Tibial nerve (tissue), 4 donors: ENCODE results near the gene XCR1. TPM values are rescaled to one million over a fixed set of nuclear protein-coding genes. Genes with fewer than 3 reads are reported as not detected.
A peak's percentile ranks its signal among the peaks of the same experiment; 100 is the strongest.

Experiments
- DNase-seq, 2 donors: peaks; one replicate each; pipeline ENCODE4 v3.0.0-alpha.2; 2019; ENCODE audit warnings: low spot score in 2 of 2
- H3K27ac ChIP-seq, 4 donors: fragments of 200-600 bp; sonication (generic) in 3 of 4; one replicate each; pipeline ENCODE4 v1.5.1; 2017 to 2019; ENCODE audit warnings: mild to moderate bottlenecking in 1 of 4
- H3K27me3 ChIP-seq, 2 donors: fragments of 200-600 bp; sonication (generic) in 1 of 2; one replicate each; pipeline versions ENCODE4 v1.5.1 to v1.6.0; 2017 to 2019
- H3K36me3 ChIP-seq, 3 donors: fragments of 200-600 bp; sonication (generic); one replicate each; pipeline ENCODE4 v1.5.1; 2018 to 2019
- H3K4me1 ChIP-seq, 4 donors: fragments of 200-600 bp; sonication (generic) in 3 of 4; one replicate each; pipeline ENCODE4 v1.5.1; 2017 to 2019
- H3K4me3 ChIP-seq, 4 donors: fragments of 200-600 bp; sonication (generic) in 3 of 4; one replicate each; pipeline ENCODE4 v1.5.1; 2017 to 2019; ENCODE audit warnings: mild to moderate bottlenecking in 1 of 4, moderate library complexity in 1 of 4
- H3K9me3 ChIP-seq, 4 donors: fragments of 200-600 bp; sonication (generic) in 3 of 4; one replicate each; pipeline ENCODE4 v1.5.1; 2017 to 2019
- EP300 ChIP-seq, 2 donors: sonication (generic); formaldehyde crosslinking; IDR thresholded peaks; one replicate each; pipeline ENCODE4 v1.6.1; 2017; ENCODE audit warnings: antibody characterized with exemption in 2 of 2, mild to moderate bottlenecking in 1 of 2
- POLR2A ChIP-seq, 2 donors: fragments of 450-650 bp; IDR thresholded peaks; one replicate each; pipeline ENCODE4 v1.6.1; 2017; ENCODE audit warnings: antibody characterized with exemption in 2 of 2, mild to moderate bottlenecking in 2 of 2, moderate library complexity in 2 of 2
- WGBS, 2 donors: methylation state at CpG; one replicate each; pipeline ENCODE4 v1.1.5; 2018; 5-methylcytosine and 5-hydroxymethylcytosine counted together
- total RNA-seq, 4 donors: library from RNA; depleted of rRNA; stranded (reverse); fragments of >200 nt; gene quantifications; one replicate each; pipeline ENCODE4 v1.1.0, GENCODE V29; 2016
- TF ChIP-seq, protein P1 (sequence below), 5 experiments: fragments of 200-600 bp in 3 of 5; fragments of 450-650 bp in 2 of 5; sonication (generic) in 3 of 5; IDR thresholded peaks; one replicate each; pipeline ENCODE4 v1.5.1; 2016 to 2019; ENCODE audit warnings: antibody characterized with exemption in 5 of 5, mild to moderate bottlenecking in 3 of 5, moderate library complexity in 2 of 5

Gene XCR1
- total RNA-seq, 4 donors from 2014 or later, result not detected

DNA sequence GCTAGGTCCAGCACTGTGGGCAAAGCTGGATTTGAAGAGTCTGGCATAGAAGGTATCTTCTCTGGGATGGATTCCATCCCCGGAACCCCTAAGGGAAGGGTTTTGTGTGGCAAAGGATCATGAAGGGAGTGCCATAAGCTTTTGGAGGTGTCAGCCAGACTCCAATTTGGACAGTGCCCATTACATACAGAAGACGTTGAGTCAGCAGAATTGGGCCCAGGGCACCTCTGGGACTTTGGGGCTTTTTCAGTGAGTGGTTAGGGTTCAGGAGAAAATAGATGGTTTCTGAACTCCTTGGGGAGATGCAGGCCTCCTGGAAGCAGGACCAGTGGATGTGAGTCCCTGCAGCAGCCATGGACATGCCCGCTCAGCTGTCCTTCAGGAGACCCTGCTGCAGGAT, 34.6 kb upstream of the XCR1 start:
- Histone ChIP-seq H3K27me3 (no peaks in the 10 kb centered on the region), H3K9me3 (no peaks in the 10 kb centered on the region), H3K27ac (no peak overlapping the region), H3K36me3 (no peaks in the 10 kb centered on the region), H3K4me3 (no peak overlapping the region), H3K4me1 (peaks cover 0 to 11% (median 0%) of the 10 kb centered on the region in 4 donors)
- TF ChIP-seq POLR2A (IDR thresholded peaks at IDR 0.05), result no peak
- no peak for TF ChIP-seq EP300 (IDR thresholded peaks at IDR 0.05)
- TF ChIP-seq, protein P1, sequence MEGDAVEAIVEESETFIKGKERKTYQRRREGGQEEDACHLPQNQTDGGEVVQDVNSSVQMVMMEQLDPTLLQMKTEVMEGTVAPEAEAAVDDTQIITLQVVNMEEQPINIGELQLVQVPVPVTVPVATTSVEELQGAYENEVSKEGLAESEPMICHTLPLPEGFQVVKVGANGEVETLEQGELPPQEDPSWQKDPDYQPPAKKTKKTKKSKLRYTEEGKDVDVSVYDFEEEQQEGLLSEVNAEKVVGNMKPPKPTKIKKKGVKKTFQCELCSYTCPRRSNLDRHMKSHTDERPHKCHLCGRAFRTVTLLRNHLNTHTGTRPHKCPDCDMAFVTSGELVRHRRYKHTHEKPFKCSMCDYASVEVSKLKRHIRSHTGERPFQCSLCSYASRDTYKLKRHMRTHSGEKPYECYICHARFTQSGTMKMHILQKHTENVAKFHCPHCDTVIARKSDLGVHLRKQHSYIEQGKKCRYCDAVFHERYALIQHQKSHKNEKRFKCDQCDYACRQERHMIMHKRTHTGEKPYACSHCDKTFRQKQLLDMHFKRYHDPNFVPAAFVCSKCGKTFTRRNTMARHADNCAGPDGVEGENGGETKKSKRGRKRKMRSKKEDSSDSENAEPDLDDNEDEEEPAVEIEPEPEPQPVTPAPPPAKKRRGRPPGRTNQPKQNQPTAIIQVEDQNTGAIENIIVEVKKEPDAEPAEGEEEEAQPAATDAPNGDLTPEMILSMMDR (IDR thresholded peaks at IDR 0.05), result no peak
- no peak for DNase-seq
- WGBS, 2 donors, result 91 to 96% methylated on average over 3 of the region's 3 CpGs

- TF ChIP-seq, protein P1 (IDR thresholded peaks at IDR 0.05), result no peak
- no peak for TF ChIP-seq POLR2A (IDR thresholded peaks at IDR 0.05)
- no peak for TF ChIP-seq EP300 (IDR thresholded peaks at IDR 0.05)
- Histone ChIP-seq H3K27me3 (no peaks in the 10 kb centered on the region), H3K27ac (no peak overlapping the region), H3K9me3 (no peaks in the 10 kb centered on the region), H3K4me3 (no peak overlapping the region), H3K4me1 (peaks cover 0 to 11% (median 0%) of the 10 kb centered on the region in 4 donors), H3K36me3 (no peaks in the 10 kb centered on the region)
- no peak for DNase-seq
- 74 to 84% methylated on average over 3 of the region's 3 CpGs for WGBS, 2 donors
Observed at GRCh38 chr3:46061108-46061720, 33.9 kb upstream of the XCR1 start.

GRCh38 chr3:46060551-46060950, 33.3 kb upstream of the XCR1 start:
- 83 to 96% methylated on average over 2 of the region's 2 CpGs for WGBS, 2 donors
- Histone ChIP-seq H3K36me3 (no peaks in the 10 kb centered on the region), H3K27me3 (no peaks in the 10 kb centered on the region), H3K27ac (no peak overlapping the region), H3K4me1 (peaks cover 0 to 11% (median 0%) of the 10 kb centered on the region in 4 donors), H3K4me3 (no peak overlapping the region), H3K9me3 (no peaks in the 10 kb centered on the region)
- DNase-seq, result no peak
- no peak for TF ChIP-seq POLR2A (IDR thresholded peaks at IDR 0.05)
- TF ChIP-seq EP300 (IDR thresholded peaks at IDR 0.05), result no peak
- TF ChIP-seq, protein P1 (IDR thresholded peaks at IDR 0.05), result no peak

DNA sequence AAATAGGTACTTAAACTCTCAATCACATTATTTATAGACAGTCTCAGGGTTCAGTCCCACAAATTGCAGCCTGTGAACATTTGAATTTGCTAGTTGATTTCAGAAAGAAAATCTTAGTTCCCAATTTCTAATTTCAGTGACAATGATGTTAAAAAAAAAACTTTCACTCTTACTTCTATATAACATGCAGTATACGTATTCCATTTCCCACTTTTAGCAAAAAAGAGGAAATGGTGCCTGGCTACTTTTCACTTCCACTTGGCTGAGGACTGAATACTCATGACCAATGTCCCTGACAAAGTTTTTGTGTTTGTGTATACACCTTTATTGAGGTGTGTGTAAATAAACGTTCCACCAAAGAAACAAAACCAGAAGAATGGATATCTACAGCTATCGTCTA, 32.1 kb upstream of the XCR1 start:
- peaks cover 0 to 11% (median 0%) of the 10 kb centered on the region in 4 donors for H3K4me1 ChIP-seq
- H3K27ac ChIP-seq, result no peak overlapping the region
- no peak for TF ChIP-seq POLR2A (IDR thresholded peaks at IDR 0.05)
- TF ChIP-seq, protein P1 (IDR thresholded peaks at IDR 0.05), result no peak
- TF ChIP-seq EP300 (IDR thresholded peaks at IDR 0.05), result peak in 1 of 2 donors; percentile 69
- H3K4me3 ChIP-seq, result no peak overlapping the region
- no peak for DNase-seq
- H3K36me3 ChIP-seq, result no peaks in the 10 kb centered on the region
- H3K9me3 ChIP-seq, result no peaks in the 10 kb centered on the region
- no peaks in the 10 kb centered on the region for H3K27me3 ChIP-seq
- WGBS, 2 donors, result 53 to 75% methylated on average over 3 of the region's 3 CpGs

GRCh38 chr3:46058981-46059380, 31.7 kb upstream of the XCR1 start:
- TF ChIP-seq EP300 (IDR thresholded peaks at IDR 0.05) (no peak), POLR2A (IDR thresholded peaks at IDR 0.05) (no peak)
- TF ChIP-seq, protein P1 (IDR thresholded peaks at IDR 0.05), result no peak
- Histone ChIP-seq H3K27ac (no peak overlapping the region), H3K9me3 (no peaks in the 10 kb centered on the region), H3K4me1 (peaks cover 0 to 11% (median 0%) of the 10 kb centered on the region in 4 donors), H3K4me3 (no peak overlapping the region), H3K27me3 (no peaks in the 10 kb centered on the region), H3K36me3 (no peaks in the 10 kb centered on the region)
- WGBS, 2 donors, result 85 to 100% methylated on average over 1 of the region's 1 CpG
- no peak for DNase-seq
